Sigmoid colon (tissue), 7 donors: ENCODE results near the gene POGZ. TPM values are rescaled to one million over a fixed set of nuclear protein-coding genes. Genes with fewer than 3 reads are reported as not detected.
A peak's percentile ranks its signal among the peaks of the same experiment; 100 is the strongest.
"Not testable (repeated sequence)": the region's sequence is repeated elsewhere in the genome, so short reads cannot be mapped to it uniquely, and the experiment has no call there.

Experiments used
- DNase-seq: peaks from one replicate; pipeline ENCODE4 v3.0.0-alpha.2; 2019
- H3K27ac ChIP-seq, 4 donors: fragments of 200-600 bp; sonication (generic); one replicate each; pipeline ENCODE4 v1.5.1; 2016 to 2019; ENCODE audit warnings: mild to moderate bottlenecking in 1 of 4
- H3K27me3 ChIP-seq, 3 donors: fragments of 200-600 bp; sonication (generic); one replicate each; pipeline ENCODE4 v1.5.1; 2019; ENCODE audit warnings: mild to moderate bottlenecking in 1 of 3
- H3K36me3 ChIP-seq, 4 donors: fragments of 200-600 bp; sonication (generic); one replicate each; pipeline ENCODE4 v1.5.1; 2016 to 2019
- H3K4me1 ChIP-seq, 4 donors: fragments of 200-600 bp; sonication (generic); one replicate each; pipeline ENCODE4 v1.5.1; 2017 to 2019
- H3K4me3 ChIP-seq, 4 donors: fragments of 200-600 bp; sonication (generic); one replicate each; pipeline ENCODE4 v1.5.1; 2017 to 2019; ENCODE audit warnings: mild to moderate bottlenecking in 2 of 4, moderate library complexity in 1 of 4
- H3K9me3 ChIP-seq, 4 donors: fragments of 200-600 bp in 3 of 4; sonication (generic) in 3 of 4; one replicate each; pipeline versions ENCODE4 v1.5.1 to v1.6.1; 2013 to 2019
- EP300 ChIP-seq, 4 donors: sonication (generic); formaldehyde crosslinking; IDR thresholded peaks; one replicate each; pipeline ENCODE4 v1.6.1; 2017; ENCODE audit warnings: antibody characterized with exemption in 4 of 4
- POLR2A ChIP-seq, 2 donors: fragments of 450-650 bp; IDR thresholded peaks; one replicate each; pipeline ENCODE4 v1.6.1; 2016; ENCODE audit warnings: antibody characterized with exemption in 2 of 2, mild to moderate bottlenecking in 2 of 2, moderate library complexity in 2 of 2
- POLR2AphosphoS5 ChIP-seq, 4 donors: sonication (generic); formaldehyde crosslinking; IDR thresholded peaks; one replicate each; pipeline ENCODE4 v1.6.1; 2017; ENCODE audit warnings: antibody characterized with exemption in 4 of 4
- WGBS, 2 donors: extraction: QIAGEN DNeasy Blood & Tissue Kit; methylation state at CpG; one replicate each; pipeline ENCODE4 v1.1.7; 2013; 5-methylcytosine and 5-hydroxymethylcytosine counted together
- intact Hi-C: fragments of 100-400 bp; cut with DNase I; formaldehyde crosslinking; loops from one replicate; pipeline ENCODE4 v1.15.1; 2023
- polyA plus RNA-seq, 3 donors: library from polyadenylated mRNA; stranded (reverse); fragments of 200-250 nt; gene quantifications; one replicate each; pipeline ENCODE4 v1.2.3, GENCODE V29; 2013
- total RNA-seq, 4 donors: library from RNA; depleted of rRNA; stranded (reverse); fragments of >200 nt; gene quantifications; one replicate each; pipeline ENCODE4 v1.1.0, GENCODE V29; 2016
- TF ChIP-seq, protein P1 (sequence below), 4 experiments: fragments of 450-650 bp in 3 of 4; fragments of 200-600 bp in 1 of 4; IDR thresholded peaks; one replicate each; pipeline ENCODE4 v1.5.1; 2016 to 2019; ENCODE audit warnings: antibody characterized with exemption in 4 of 4, mild to moderate bottlenecking in 3 of 4, moderate library complexity in 2 of 4
- donor health status: healthy with polysubstance abuse.
- donor health status: Bipolar disorder and iron deficiency.
- donor health status: healthy.

The POGZ gene
- total and polyA plus RNA-seq, 7 donors = 7.2 to 75.3 (median 40.6) TPM

GRCh38 chr1:151391079-151391563 lies 68.2 kb downstream of the POGZ start:
- Histone ChIP-seq H3K9me3 (no peaks in the 10 kb centered on the region), H3K4me3 (no peak overlapping the region), H3K4me1 (no peaks in the 10 kb centered on the region), H3K27me3 (no peaks in the 10 kb centered on the region), H3K27ac (no peak overlapping the region), H3K36me3 (no peaks in the 10 kb centered on the region)
- 19 to 64% methylated on average over 3 of the region's 3 CpGs for WGBS, 2 donors
- intact Hi-C loops = loop anchor here (10.0 kb wide), 1 partner anchor 196 kb away; the partner anchor contains the start of genes PIP5K1A and VPS72
- TF ChIP-seq POLR2A (IDR thresholded peaks at IDR 0.05) = no peak
- TF ChIP-seq, protein P1, sequence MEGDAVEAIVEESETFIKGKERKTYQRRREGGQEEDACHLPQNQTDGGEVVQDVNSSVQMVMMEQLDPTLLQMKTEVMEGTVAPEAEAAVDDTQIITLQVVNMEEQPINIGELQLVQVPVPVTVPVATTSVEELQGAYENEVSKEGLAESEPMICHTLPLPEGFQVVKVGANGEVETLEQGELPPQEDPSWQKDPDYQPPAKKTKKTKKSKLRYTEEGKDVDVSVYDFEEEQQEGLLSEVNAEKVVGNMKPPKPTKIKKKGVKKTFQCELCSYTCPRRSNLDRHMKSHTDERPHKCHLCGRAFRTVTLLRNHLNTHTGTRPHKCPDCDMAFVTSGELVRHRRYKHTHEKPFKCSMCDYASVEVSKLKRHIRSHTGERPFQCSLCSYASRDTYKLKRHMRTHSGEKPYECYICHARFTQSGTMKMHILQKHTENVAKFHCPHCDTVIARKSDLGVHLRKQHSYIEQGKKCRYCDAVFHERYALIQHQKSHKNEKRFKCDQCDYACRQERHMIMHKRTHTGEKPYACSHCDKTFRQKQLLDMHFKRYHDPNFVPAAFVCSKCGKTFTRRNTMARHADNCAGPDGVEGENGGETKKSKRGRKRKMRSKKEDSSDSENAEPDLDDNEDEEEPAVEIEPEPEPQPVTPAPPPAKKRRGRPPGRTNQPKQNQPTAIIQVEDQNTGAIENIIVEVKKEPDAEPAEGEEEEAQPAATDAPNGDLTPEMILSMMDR (IDR thresholded peaks at IDR 0.05) = no peak
- no peak for TF ChIP-seq EP300 (IDR thresholded peaks at IDR 0.05)
- TF ChIP-seq POLR2AphosphoS5 (IDR thresholded peaks at IDR 0.05) = no peak
- no peak for DNase-seq

DNA sequence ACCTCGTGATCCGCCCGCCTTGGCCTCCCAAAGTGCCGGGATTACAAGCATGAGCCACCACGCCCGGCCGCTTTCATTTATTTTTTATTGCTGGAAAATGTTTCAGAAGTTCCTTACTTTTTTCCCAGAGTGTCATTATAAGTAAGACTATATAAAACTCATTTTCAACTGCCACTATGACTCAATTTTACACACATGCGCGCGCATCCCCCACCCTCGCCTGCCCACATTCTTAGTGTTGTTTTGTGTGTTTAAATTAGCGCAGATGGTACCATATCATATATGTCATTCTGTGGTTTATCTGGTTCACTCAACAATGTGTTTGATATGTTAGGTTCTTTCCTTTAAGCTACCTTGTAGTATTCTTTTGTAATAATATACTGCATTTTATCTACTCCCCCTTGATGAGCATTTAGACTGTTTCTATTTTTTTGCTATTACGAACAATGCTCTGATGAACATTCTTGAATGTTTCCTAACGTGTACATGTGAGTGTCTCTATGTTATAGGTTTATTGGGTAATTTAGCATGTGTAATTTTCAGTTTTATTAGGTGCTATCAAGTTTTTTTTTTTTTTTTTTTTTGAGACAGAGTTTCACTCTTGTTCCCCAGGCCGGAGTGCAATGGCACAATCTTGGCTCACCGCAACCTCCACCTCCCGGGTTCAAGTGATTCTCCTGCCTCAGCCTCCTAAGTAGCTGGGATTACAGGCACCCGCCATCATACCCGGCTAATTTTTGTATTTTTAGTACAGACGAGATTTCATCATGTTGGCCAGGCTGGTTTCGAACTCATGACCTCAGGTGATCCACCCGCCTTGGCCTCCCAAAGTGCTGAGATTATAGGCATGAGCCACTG lies 68.8 kb downstream of the POGZ start:
- intact Hi-C loops = loop anchor here (10.0 kb wide), 1 partner anchor 196 kb away; the partner anchor contains the start of genes PIP5K1A and VPS72
- not testable (repeated sequence) for DNase-seq, H3K9me3 ChIP-seq, H3K27me3 ChIP-seq, H3K36me3 ChIP-seq, H3K27ac ChIP-seq, H3K4me3 ChIP-seq, H3K4me1 ChIP-seq
- 18 to 70% methylated on average over 22 of the region's 22 CpGs for WGBS, 2 donors

- no peaks in the 10 kb centered on the region for H3K4me1 ChIP-seq
- H3K9me3 ChIP-seq = no peaks in the 10 kb centered on the region
- DNase-seq = no peak
- H3K27ac ChIP-seq = no peak overlapping the region
- intact Hi-C loops = no loop called here
- no peaks in the 10 kb centered on the region for H3K36me3 ChIP-seq
- no peak for TF ChIP-seq POLR2A (IDR thresholded peaks at IDR 0.05)
- TF ChIP-seq, protein P1 (IDR thresholded peaks at IDR 0.05) = no peak
- no peak for TF ChIP-seq EP300 (IDR thresholded peaks at IDR 0.05)
- TF ChIP-seq POLR2AphosphoS5 (IDR thresholded peaks at IDR 0.05) = no peak
- H3K27me3 ChIP-seq = no peaks in the 10 kb centered on the region
- 91 to 92% methylated on average over 2 of the region's 2 CpGs for WGBS, 2 donors
- H3K4me3 ChIP-seq = no peak overlapping the region
Observed at GRCh38 chr1:151386002-151386401, 73.3 kb downstream of the POGZ start.

DNA sequence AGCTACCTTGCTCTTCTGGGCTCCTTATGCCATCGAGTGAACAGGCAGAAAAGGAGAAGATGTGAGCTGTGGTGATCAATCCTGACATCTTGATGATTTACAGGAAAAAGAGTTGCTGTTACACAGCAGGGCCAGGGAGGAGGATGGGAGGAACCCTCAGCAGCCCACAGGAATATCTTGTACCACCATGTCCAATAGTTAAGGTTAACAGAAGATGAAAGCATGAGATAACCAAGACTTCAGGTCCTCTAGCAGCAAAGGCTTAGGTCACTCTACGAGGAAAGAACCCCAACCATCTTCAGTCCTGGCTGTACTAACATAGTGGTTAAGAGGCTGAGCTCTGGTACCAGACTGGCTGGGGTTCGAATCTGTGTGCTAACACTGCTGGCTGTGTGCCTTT lies 74.7 kb downstream of the POGZ start:
- Histone ChIP-seq H3K4me3 (no peak overlapping the region), H3K9me3 (no peaks in the 10 kb centered on the region), H3K4me1 (no peaks in the 10 kb centered on the region), H3K27ac (no peak overlapping the region), H3K36me3 (no peaks in the 10 kb centered on the region), H3K27me3 (no peaks in the 10 kb centered on the region)
- TF ChIP-seq POLR2AphosphoS5 (IDR thresholded peaks at IDR 0.05) (no peak), POLR2A (IDR thresholded peaks at IDR 0.05) (no peak), EP300 (IDR thresholded peaks at IDR 0.05) (no peak)
- TF ChIP-seq, protein P1 (IDR thresholded peaks at IDR 0.05) = no peak
- DNase-seq = peak; percentile 13
- 82 to 86% methylated on average over 3 of the region's 3 CpGs for WGBS, 2 donors
- intact Hi-C loops = no loop called here

GRCh38 chr1:151377150-151377884 lies 82.0 kb downstream of the POGZ start:
- H3K9me3 ChIP-seq = no peaks in the 10 kb centered on the region
- 16 to 65% methylated on average over 3 of the region's 3 CpGs for WGBS, 2 donors
- intact Hi-C loops = no loop called here
- H3K27ac ChIP-seq = no peak overlapping the region
- peaks cover 0 to 10% (median 9%) of the 10 kb centered on the region in 4 donors for H3K4me1 ChIP-seq
- no peak for DNase-seq
- no peaks in the 10 kb centered on the region for H3K36me3 ChIP-seq
- no peak overlapping the region for H3K4me3 ChIP-seq
- H3K27me3 ChIP-seq = no peaks in the 10 kb centered on the region
- TF ChIP-seq POLR2AphosphoS5 (IDR thresholded peaks at IDR 0.05) (no peak), EP300 (IDR thresholded peaks at IDR 0.05) (no peak), POLR2A (IDR thresholded peaks at IDR 0.05) (no peak)
- TF ChIP-seq, protein P1 (IDR thresholded peaks at IDR 0.05) = no peak
